ENCODE data around the gene PDE4D. TPM values are rescaled to one million over a fixed set of nuclear protein-coding genes. Genes with fewer than 3 reads are reported as not detected.

The PDE4D gene
- total and polyA plus RNA-seq, 10 of the 15 experiments (the other 5 are each of a cell fraction or from before 2014, with no cell fraction given), result 0.87 to 4.1 (median 2.2) TPM

DNA sequence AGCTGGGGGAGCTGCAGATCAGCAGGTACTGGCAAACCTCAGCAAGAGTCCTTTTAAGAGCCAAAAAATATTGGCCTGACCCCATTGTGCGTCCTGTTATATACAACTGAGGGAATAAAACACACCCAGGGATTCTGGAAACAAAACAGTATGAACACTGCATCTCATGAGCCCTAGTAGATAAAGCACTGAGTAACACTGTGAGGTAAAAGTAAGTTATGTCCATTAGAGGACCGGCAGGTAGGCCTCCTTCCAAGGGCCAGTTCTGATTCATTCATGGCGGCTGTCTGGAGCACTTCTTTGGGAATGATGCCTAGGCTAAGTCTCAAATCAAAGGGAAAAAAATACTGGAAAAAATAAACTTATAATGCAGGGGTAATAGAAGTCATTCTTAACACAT, 64.9 kb downstream of the PDE4D start:
- no TSS peak for BruUV-seq (replicated peaks)
- in situ Hi-C loops (cut with MboI) (no loop called here), intact Hi-C loops (cut with micrococcal nuclease; ENCODE audit: unreplicated experiment) (no loop called here)
- Histone ChIP-seq H3K36me3 (ENCODE audit: control insufficient read depth in 2 of 2, insufficient read depth in 2 of 2, low read length in 1 of 2) (no peaks in the 10 kb centered on the region), H3K4me3 (no peak overlapping the region), H3K9ac (ENCODE audit: control insufficient read depth, insufficient read depth, low read length) (no peak overlapping the region), H3K4me1 (ENCODE audit: control insufficient read depth, insufficient read depth, low read length) (no peaks in the 10 kb centered on the region), H3K27ac (ENCODE audit: control insufficient read depth, insufficient read depth) (no peak overlapping the region), H3K4me2 (ENCODE audit: control insufficient read depth, insufficient read depth) (no peak overlapping the region), H3K9me3 (replicated peaks; ENCODE audit: control insufficient read depth, insufficient read depth, low read length) (no peaks in the 10 kb centered on the region), H4K20me1 (ENCODE audit: control insufficient read depth, insufficient read depth) (no peaks in the 10 kb centered on the region), H2AFZ (ENCODE audit: control insufficient read depth, low read depth, low read length) (no peak overlapping the region), H3K27me3 (replicated peaks in 1 of 2; ENCODE audit: control insufficient read depth in 2 of 2, insufficient read depth in 2 of 2, low read length in 1 of 2) (no peaks in the 10 kb centered on the region; a peak in 1 of 4 replicates), H3K79me2 (ENCODE audit: control insufficient read depth, insufficient read depth, low read length) (no peaks in the 10 kb centered on the region)
- CTCF ChIA-PET, result interaction anchor here (1.0 kb wide), 1 partner anchor 17 kb away, joined by 3 read pairs; no protein-coding TSS in a partner anchor
- FAIRE-seq, result no peak
- WGBS (ENCODE audit: insufficient coverage, insufficient replicate concordance, low lambda C conversion rate, missing lambda C conversion rate), result 28% methylated on average over 3 of the region's 3 CpGs
- SMC1A ChIA-PET (ENCODE audit: uncharacterized antibody, unreplicated experiment), result interaction anchor here (1.4 kb wide), 1 partner anchor 11 kb away, joined by 6 read pairs; no protein-coding TSS in a partner anchor
- no peak for ATAC-seq
- POLR2A ChIA-PET, result no interaction called here
- RAD21 ChIA-PET (ENCODE audit: unreplicated experiment), result no interaction called here
- no peak for DNase-seq (ENCODE audit: low read depth, low spot score)
- TF ChIP-seq, protein P1, sequence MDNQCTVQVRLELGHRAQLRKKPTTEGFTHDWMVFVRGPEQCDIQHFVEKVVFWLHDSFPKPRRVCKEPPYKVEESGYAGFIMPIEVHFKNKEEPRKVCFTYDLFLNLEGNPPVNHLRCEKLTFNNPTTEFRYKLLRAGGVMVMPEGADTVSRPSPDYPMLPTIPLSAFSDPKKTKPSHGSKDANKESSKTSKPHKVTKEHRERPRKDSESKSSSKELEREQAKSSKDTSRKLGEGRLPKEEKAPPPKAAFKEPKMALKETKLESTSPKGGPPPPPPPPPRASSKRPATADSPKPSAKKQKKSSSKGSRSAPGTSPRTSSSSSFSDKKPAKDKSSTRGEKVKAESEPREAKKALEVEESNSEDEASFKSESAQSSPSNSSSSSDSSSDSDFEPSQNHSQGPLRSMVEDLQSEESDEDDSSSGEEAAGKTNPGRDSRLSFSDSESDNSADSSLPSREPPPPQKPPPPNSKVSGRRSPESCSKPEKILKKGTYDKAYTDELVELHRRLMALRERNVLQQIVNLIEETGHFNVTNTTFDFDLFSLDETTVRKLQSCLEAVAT (IDR thresholded peaks at IDR 0.05), result no peak
- TF ChIP-seq, protein P2, sequence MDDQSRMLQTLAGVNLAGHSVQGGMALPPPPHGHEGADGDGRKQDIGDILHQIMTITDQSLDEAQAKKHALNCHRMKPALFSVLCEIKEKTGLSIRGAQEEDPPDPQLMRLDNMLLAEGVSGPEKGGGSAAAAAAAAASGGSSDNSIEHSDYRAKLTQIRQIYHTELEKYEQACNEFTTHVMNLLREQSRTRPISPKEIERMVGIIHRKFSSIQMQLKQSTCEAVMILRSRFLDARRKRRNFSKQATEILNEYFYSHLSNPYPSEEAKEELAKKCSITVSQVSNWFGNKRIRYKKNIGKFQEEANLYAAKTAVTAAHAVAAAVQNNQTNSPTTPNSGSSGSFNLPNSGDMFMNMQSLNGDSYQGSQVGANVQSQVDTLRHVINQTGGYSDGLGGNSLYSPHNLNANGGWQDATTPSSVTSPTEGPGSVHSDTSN (IDR thresholded peaks at IDR 0.05; ENCODE audit: insufficient replicate concordance, low read depth, low read length), result no peak
- no peak for TF ChIP-seq SP1 (IDR thresholded peaks at IDR 0.05; ENCODE audit: low read depth, low read length)
- no peak for TF ChIP-seq DPF2 (IDR thresholded peaks at IDR 0.05)

DNA sequence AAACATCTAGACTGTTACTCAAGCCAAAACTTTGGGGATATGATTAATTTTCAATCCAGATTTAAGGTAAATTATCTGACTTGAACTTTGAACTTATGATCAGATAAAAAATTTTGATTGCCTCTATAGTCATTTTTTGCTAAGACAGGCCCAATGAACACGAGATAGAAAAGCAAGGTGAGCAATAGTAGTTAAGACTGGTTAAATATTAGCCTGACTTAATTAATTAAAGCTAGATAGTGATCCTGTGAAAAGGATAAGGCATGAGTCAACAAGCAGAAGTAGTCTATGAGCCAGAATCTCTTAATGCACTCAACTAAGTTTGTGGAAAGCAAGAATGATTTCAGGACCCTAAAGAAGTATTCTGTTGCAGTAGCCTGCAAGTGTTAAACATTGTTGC, 66.5 kb downstream of the PDE4D start:
- in situ Hi-C loops (cut with MboI) (no loop called here), intact Hi-C loops (cut with micrococcal nuclease; ENCODE audit: unreplicated experiment) (no loop called here)
- H3K36me3 ChIP-seq (ENCODE audit: control insufficient read depth in 2 of 2, insufficient read depth in 2 of 2, low read length in 1 of 2), result no peaks in the 10 kb centered on the region
- H4K20me1 ChIP-seq (ENCODE audit: control insufficient read depth, insufficient read depth), result no peaks in the 10 kb centered on the region
- H3K9me3 ChIP-seq (replicated peaks; ENCODE audit: control insufficient read depth, insufficient read depth, low read length), result no peaks in the 10 kb centered on the region
- no peak for FAIRE-seq
- no peak for TF ChIP-seq CREB1 (IDR thresholded peaks at IDR 0.05; ENCODE audit: low read depth)
- no peak for TF ChIP-seq NR2F1 (conservative IDR thresholded peaks at IDR 0.05)
- TF ChIP-seq SUZ12 (IDR thresholded peaks at IDR 0.05; ENCODE audit: unreplicated experiment), result no peak
- TF ChIP-seq, protein P2 (IDR thresholded peaks at IDR 0.05; ENCODE audit: insufficient replicate concordance, low read depth, low read length), result no peak
- TF ChIP-seq ZNF217 (IDR thresholded peaks at IDR 0.05), result no peak
- TF ChIP-seq NFIC (IDR thresholded peaks at IDR 0.05; ENCODE audit: low read depth, low read length), result no peak
- TF ChIP-seq BHLHE40 (IDR thresholded peaks at IDR 0.05; ENCODE audit: borderline replicate concordance in 1 of 2, low read depth in 2 of 2, low read length in 1 of 2), result no peak
- TF ChIP-seq SRF (IDR thresholded peaks at IDR 0.05; ENCODE audit: low read depth in 2 of 2, low read length in 2 of 2), result no peak
- no peak for TF ChIP-seq GATAD2B (conservative IDR thresholded peaks at IDR 0.05; ENCODE audit: low read depth)
- no peak for TF ChIP-seq IKZF1 (conservative IDR thresholded peaks at IDR 0.05)
- TF ChIP-seq FOXM1 (IDR thresholded peaks at IDR 0.05; ENCODE audit: low read depth, low read length), result no peak
- 3% methylated on average over 1 of the region's 1 CpG for whole genome bisulfite sequencing (ENCODE audit: insufficient coverage, insufficient replicate concordance, low lambda C conversion rate, missing lambda C conversion rate)
- H3K79me2 ChIP-seq (ENCODE audit: control insufficient read depth, insufficient read depth, low read length), result no peaks in the 10 kb centered on the region
- H3K4me1 ChIP-seq (ENCODE audit: control insufficient read depth, insufficient read depth, low read length), result no peaks in the 10 kb centered on the region
- H3K27ac ChIP-seq (ENCODE audit: control insufficient read depth, insufficient read depth), result no peak overlapping the region
- ATAC-seq, result no peak
- ChIA-PET SMC1A (ENCODE audit: uncharacterized antibody, unreplicated experiment) (no interaction called here), RAD21 (ENCODE audit: unreplicated experiment) (no interaction called here), CTCF (interaction anchor here (3.3 kb wide), 1 partner anchor 17 kb away, joined by 14 read pairs; no protein-coding TSS in a partner anchor), POLR2A (no interaction called here)
- DNase-seq (ENCODE audit: low read depth, low spot score), result no peak
- no TSS peak for BruUV-seq (replicated peaks)
- no peak overlapping the region for H2AFZ ChIP-seq (ENCODE audit: control insufficient read depth, low read depth, low read length)
- no peak overlapping the region for H3K4me2 ChIP-seq (ENCODE audit: control insufficient read depth, insufficient read depth)
- H3K9ac ChIP-seq (ENCODE audit: control insufficient read depth, insufficient read depth, low read length), result no peak overlapping the region
- H3K27me3 ChIP-seq (replicated peaks in 1 of 2; ENCODE audit: control insufficient read depth in 2 of 2, insufficient read depth in 2 of 2, low read length in 1 of 2), result no peaks in the 10 kb centered on the region; a peak in 1 of 4 replicates
- H3K4me3 ChIP-seq, result no peak overlapping the region

Measured in GM12878 (cell line).